WI38 (cell line): Measurements from ENCODE around the gene SLC27A1.

Experiments
- H3K4me3 ChIP-seq: 2 replicates; pipeline ENCODE4 v1.5.1; 2011; ENCODE audit warnings: low read depth, mild to moderate bottlenecking, control low read depth, low read length
- CTCF ChIP-seq: IDR thresholded peaks from 2 replicates; pipeline ENCODE4 v1.5.1; 2012; ENCODE audit warnings: low read depth, mild to moderate bottlenecking, control low read depth, low read length

Gene SLC27A1

GRCh38 chr19:17450264-17451075 is 19.9 kb upstream of the SLC27A1 start:
- H3K4me3 ChIP-seq, result no peak overlapping the region
- no peak for TF ChIP-seq CTCF

DNA sequence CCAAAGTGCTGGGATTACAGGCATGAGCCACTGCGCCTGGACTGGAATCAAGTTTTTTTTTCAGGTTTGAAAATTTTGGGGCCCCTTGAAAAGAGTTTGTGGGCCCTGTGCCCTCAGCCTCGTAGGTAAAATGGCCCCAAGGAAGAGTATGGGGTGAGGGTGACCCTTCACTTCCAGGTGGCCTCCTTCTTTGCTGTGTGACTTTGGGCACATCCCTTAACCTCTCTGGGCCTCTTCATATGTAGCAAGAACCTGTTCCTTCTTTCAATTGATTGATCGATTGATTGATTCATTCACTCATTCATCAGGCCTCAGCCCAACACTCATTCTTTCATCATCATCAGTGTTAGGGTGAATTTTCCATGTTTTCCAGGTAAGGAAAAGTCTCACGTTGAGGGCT is 18.5 kb upstream of the SLC27A1 start:
- TF ChIP-seq CTCF, result no peak

GRCh38 chr19:17454576-17455071 is 15.7 kb upstream of the SLC27A1 start:
- TF ChIP-seq CTCF, result no peak
- no peak overlapping the region for H3K4me3 ChIP-seq

More for the DNA sequence above, 18.5 kb upstream of the SLC27A1 start:
- no peak overlapping the region for H3K4me3 ChIP-seq

GRCh38 chr19:17455308-17456123 is 14.8 kb upstream of the SLC27A1 start:
- no peak overlapping the region for H3K4me3 ChIP-seq
- TF ChIP-seq CTCF, result no peak

DNA sequence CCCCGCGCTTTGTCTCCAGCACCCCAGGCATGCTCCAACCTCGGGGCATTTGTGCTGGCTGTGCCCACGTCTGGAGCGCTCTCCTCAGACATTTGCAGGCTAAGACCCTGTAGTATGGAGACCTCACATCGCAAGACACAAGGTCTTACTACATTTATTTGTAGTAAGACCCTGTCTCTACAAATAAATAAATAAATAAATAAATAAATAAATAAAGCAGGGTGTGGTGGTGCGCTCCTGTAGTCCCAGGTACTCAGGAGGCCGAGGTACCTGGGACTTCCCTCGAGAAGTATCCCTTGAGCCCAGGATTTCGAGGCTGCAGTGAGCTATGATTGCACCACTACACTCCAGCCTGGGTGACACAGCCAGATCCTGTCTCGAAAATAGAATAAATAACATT is 14.2 kb upstream of the SLC27A1 start:
- TF ChIP-seq CTCF, result no peak
- H3K4me3 ChIP-seq, result no peak overlapping the region

- H3K4me3 ChIP-seq, result no peak overlapping the region
- TF ChIP-seq CTCF, result no peak
Measured at GRCh38 chr19:17457616-17458015, 12.7 kb upstream of the SLC27A1 start.

DNA sequence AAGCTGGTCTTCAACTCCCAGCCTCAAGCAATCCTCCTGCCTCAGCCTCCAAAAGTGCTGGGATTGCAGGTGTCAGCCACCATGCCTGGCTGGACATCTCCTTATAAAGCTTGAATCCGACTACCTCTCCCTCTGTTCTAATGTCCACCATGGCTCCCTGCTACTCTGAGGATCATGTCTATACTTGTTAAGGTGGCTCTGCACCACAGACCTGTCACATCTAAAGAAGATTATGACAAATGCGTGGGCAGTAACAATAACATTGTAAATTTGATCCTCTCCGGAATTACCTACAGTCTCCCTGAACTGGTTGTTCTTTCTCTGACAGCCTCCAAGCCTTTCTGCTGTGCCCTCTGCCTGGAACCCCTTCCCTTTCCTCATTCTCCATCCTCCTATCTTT is 11.4 kb upstream of the SLC27A1 start:
- H3K4me3 ChIP-seq, result no peak overlapping the region
- TF ChIP-seq CTCF, result no peak
